HepG2 (cell line): Measurements from ENCODE around the gene MSMP. TPM values are rescaled to one million over a fixed set of nuclear protein-coding genes. Genes with fewer than 3 reads are reported as not detected.
A peak's percentile ranks its signal among the peaks of the same experiment; 100 is the strongest.

ENCODE experiments used
- ARNTL ChIP-seq: sonication (generic); formaldehyde crosslinking; IDR thresholded peaks from 2 replicates; pipeline ENCODE4 v1.4.0; 2020; ENCODE audit warnings: mild to moderate bottlenecking, missing genetic modification reagents
- CHD4 ChIP-seq: fragments of 200-600 bp; sonication (generic); IDR thresholded peaks from 2 replicates; pipeline ENCODE4 v1.7.0; 2017; ENCODE audit warnings: mild to moderate bottlenecking, low read length, borderline replicate concordance
- KDM5B ChIP-seq: sonication (generic); formaldehyde crosslinking; IDR thresholded peaks from 2 replicates; pipeline ENCODE4 v1.4.0; 2020; ENCODE audit warnings: missing genetic modification reagents, mild to moderate bottlenecking, borderline replicate concordance
- MEF2D ChIP-seq: sonication (generic); formaldehyde crosslinking; IDR thresholded peaks from 2 replicates; pipeline ENCODE4 v1.5.1; 2020; ENCODE audit warnings: mild to moderate bottlenecking, missing genetic modification reagents
- RARA ChIP-seq: IDR thresholded peaks from 2 replicates; pipeline ENCODE4 v1.6.1; 2016; ENCODE audit warnings: missing genetic modification reagents, missing compliant biosample characterization
- RXRA ChIP-seq: sonication (generic); formaldehyde crosslinking; IDR thresholded peaks from 2 replicates; pipeline ENCODE4 v1.5.1; 2020; ENCODE audit warnings: missing genetic modification reagents
- SNAPC2 ChIP-seq: sonication (generic); formaldehyde crosslinking; IDR thresholded peaks from 2 replicates; pipeline ENCODE4 v1.8.1; 2022; ENCODE audit warnings: mild to moderate bottlenecking, missing genetic modification reagents
- TMF1 ChIP-seq: sonication (generic); formaldehyde crosslinking; IDR thresholded peaks from 2 replicates; pipeline ENCODE4 v1.8.1; 2022; ENCODE audit warnings: low read depth, missing genetic modification reagents
- TP53 ChIP-seq: sonication (generic); formaldehyde crosslinking; conservative IDR thresholded peaks from 2 replicates; pipeline ENCODE4 v1.4.0; 2020; ENCODE audit warnings: missing genetic modification reagents
- XRCC5 ChIP-seq: fragments of 200-400 bp; formaldehyde crosslinking; optimal IDR thresholded peaks from 2 replicates; pipeline ENCODE3; 2017; ENCODE audit warnings: mild to moderate bottlenecking, low read length
- ZFP37 ChIP-seq: sonication (generic); formaldehyde crosslinking; IDR thresholded peaks from 2 replicates; pipeline ENCODE4 v1.4.0; 2020; ENCODE audit warnings: missing genetic modification reagents, borderline replicate concordance
- ZNF253 ChIP-seq: sonication (generic); formaldehyde crosslinking; IDR thresholded peaks from 2 replicates; pipeline ENCODE4 v1.8.0; 2022; ENCODE audit warnings: mild to moderate bottlenecking, missing genetic modification reagents, borderline replicate concordance
- ZNF678 ChIP-seq: sonication (generic); formaldehyde crosslinking; IDR thresholded peaks from 2 replicates; pipeline ENCODE4 v1.4.0; 2020; ENCODE audit warnings: mild to moderate bottlenecking, missing genetic modification reagents
- polyA plus RNA-seq, 8 experiments: library from polyadenylated mRNA; depleted of rRNA in 3 of 8; stranded (reverse) in 7 of 8; unstranded in 1 of 8; fragments of >200 nt; fragmentation: Illumina TruSeq in 4 of 8; extraction: Trizol in 4 of 8; gene quantifications; 2 replicates each; pipeline versions ENCODE4 v1.2.1 to v1.2.3, GENCODE V29; 2011 to 2016; ENCODE audit warnings: low read depth in 4 of 8, missing spikeins in 1 of 8, mixed read lengths in 1 of 8; ENCODE audit not compliant: insufficient read depth in 1 of 8
- total RNA-seq, 5 experiments: library from RNA; depleted of rRNA; stranded (reverse); fragments of >200 nt; fragmentation: Illumina TruSeq; extraction: Trizol; gene quantifications; 2 replicates each; pipeline ENCODE4 v1.2.3, GENCODE V29; 2016; ENCODE audit warnings: low read depth in 1 of 5
- TF ChIP-seq, protein P1 (sequence below): sonication (generic); formaldehyde crosslinking; IDR thresholded peaks from 2 replicates; pipeline ENCODE4 v1.4.0; 2020; ENCODE audit warnings: missing genetic modification reagents, mild to moderate bottlenecking, borderline replicate concordance
- TF ChIP-seq, protein P2 (sequence below): sonication (generic); formaldehyde crosslinking; IDR thresholded peaks from 2 replicates; pipeline ENCODE4 v1.4.0; 2020; ENCODE audit warnings: missing genetic modification reagents
- TF ChIP-seq, protein P3 (sequence below): sonication (generic); formaldehyde crosslinking; IDR thresholded peaks from 2 replicates; pipeline ENCODE4; 2020; ENCODE audit warnings: missing genetic modification reagents, mild to moderate bottlenecking, borderline replicate concordance
- TF ChIP-seq, protein P4 (sequence below): sonication (generic); formaldehyde crosslinking; IDR thresholded peaks from 2 replicates; pipeline ENCODE4 v1.5.0; 2020; ENCODE audit warnings: mild to moderate bottlenecking, missing genetic modification reagents, moderate library complexity
- TF ChIP-seq, protein P5 (sequence below): sonication (generic); formaldehyde crosslinking; IDR thresholded peaks from 2 replicates; pipeline ENCODE4 v1.5.0; 2020; ENCODE audit warnings: mild to moderate bottlenecking, missing genetic modification reagents, borderline replicate concordance

MSMP gene
- total and polyA plus RNA-seq, 2 of the 13 experiments (the other 11 are each of a cell fraction or from before 2014, with no cell fraction given): 0.24 to 0.46 TPM

DNA sequence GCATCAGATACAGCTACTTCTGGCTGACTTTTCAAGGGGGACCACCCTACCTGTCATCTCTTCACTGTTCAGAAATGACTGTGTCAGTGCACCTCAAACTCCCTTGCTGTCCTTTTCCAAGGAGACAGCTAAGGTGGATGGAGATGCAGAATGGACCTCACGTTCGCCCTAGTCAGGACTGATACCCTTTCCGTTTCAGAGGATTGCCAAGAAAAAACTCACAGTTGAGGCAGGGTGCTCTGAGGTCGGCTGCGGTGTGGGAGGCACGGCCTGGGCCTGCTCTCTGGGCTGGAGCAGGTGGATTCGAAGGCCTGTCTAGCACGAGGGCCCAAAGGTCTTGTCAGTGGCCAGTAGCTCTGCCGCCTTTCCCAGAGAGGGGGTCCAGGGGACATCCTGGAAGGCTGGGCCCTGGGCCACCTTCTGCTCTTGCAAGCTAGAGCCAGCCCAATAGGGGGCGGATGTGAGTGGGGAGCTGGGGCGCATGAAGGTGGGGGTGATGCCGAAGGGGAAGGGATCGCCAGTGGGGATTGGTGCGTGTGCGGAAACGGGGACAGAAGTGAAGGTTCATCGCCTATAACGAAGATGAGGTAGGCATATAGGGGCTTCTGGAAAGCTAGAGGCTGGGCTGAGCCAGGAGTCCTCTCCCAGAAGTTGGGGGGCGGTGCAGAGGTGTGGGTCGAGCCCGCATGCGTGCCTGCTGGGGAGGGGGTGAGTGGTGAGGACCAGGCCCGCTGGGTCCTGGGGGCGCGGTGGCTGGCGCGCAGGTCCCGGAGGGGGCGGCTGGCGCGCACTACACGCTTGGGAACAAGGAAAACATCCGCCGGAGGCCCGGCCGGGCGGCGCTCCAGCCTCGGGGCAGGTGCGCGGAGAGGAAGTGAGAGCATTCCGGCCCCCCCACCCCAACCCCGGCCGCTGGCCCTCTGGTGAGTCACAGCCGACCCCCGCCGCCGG is 2.5 kb upstream of the MSMP start (continued):
- TF ChIP-seq, protein P1, sequence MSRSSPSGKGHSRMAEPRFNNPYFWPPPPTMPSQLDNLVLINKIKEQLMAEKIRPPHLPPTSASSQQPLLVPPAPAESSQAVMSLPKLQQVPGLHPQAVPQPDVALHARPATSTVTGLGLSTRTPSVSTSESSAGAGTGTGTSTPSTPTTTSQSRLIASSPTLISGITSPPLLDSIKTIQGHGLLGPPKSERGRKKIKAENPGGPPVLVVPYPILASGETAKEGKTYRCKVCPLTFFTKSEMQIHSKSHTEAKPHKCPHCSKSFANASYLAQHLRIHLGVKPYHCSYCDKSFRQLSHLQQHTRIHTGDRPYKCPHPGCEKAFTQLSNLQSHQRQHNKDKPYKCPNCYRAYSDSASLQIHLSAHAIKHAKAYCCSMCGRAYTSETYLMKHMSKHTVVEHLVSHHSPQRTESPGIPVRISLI (CRISPR knock-in tag): peak; percentile 34; the same call in 1 of the 2 replicates
- TF ChIP-seq KDM5B (peak; percentile 76), ARNTL (CRISPR knock-in tag) (peak; percentile 68), SNAPC2 (0 out of 2 replicates have a peak, but pooled peaks have one; percentile 11), ZNF253 (CRISPR knock-in tag) (no peak), MEF2D (CRISPR knock-in tag) (0 out of 2 replicates have a peak, but pooled peaks have one; percentile 27), CHD4 (no peak), XRCC5 (no peak), RXRA (CRISPR knock-in tag) (peak; percentile 30; the same call in 1 of the 2 replicates), RARA (CRISPR knock-in tag) (0 out of 2 replicates have a peak, but pooled peaks have one; percentile 32), ZNF678 (CRISPR knock-in tag) (no peak), TP53 (CRISPR knock-in tag) (0 out of 2 replicates have a peak, but pooled peaks have one; percentile 60), TMF1 (CRISPR knock-in tag) (0 out of 2 replicates have a peak, but pooled peaks have one; percentile 17), ZFP37 (CRISPR knock-in tag) (no peak)
- TF ChIP-seq, protein P2, sequence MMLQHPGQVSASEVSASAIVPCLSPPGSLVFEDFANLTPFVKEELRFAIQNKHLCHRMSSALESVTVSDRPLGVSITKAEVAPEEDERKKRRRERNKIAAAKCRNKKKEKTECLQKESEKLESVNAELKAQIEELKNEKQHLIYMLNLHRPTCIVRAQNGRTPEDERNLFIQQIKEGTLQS (CRISPR knock-in tag): no peak; the same call in none of the 2 replicates
- TF ChIP-seq, protein P3, sequence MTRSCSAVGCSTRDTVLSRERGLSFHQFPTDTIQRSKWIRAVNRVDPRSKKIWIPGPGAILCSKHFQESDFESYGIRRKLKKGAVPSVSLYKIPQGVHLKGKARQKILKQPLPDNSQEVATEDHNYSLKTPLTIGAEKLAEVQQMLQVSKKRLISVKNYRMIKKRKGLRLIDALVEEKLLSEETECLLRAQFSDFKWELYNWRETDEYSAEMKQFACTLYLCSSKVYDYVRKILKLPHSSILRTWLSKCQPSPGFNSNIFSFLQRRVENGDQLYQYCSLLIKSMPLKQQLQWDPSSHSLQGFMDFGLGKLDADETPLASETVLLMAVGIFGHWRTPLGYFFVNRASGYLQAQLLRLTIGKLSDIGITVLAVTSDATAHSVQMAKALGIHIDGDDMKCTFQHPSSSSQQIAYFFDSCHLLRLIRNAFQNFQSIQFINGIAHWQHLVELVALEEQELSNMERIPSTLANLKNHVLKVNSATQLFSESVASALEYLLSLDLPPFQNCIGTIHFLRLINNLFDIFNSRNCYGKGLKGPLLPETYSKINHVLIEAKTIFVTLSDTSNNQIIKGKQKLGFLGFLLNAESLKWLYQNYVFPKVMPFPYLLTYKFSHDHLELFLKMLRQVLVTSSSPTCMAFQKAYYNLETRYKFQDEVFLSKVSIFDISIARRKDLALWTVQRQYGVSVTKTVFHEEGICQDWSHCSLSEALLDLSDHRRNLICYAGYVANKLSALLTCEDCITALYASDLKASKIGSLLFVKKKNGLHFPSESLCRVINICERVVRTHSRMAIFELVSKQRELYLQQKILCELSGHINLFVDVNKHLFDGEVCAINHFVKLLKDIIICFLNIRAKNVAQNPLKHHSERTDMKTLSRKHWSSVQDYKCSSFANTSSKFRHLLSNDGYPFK (CRISPR knock-in tag): 0 out of 2 replicates have a peak, but pooled peaks have one; percentile 13
- TF ChIP-seq, protein P4, sequence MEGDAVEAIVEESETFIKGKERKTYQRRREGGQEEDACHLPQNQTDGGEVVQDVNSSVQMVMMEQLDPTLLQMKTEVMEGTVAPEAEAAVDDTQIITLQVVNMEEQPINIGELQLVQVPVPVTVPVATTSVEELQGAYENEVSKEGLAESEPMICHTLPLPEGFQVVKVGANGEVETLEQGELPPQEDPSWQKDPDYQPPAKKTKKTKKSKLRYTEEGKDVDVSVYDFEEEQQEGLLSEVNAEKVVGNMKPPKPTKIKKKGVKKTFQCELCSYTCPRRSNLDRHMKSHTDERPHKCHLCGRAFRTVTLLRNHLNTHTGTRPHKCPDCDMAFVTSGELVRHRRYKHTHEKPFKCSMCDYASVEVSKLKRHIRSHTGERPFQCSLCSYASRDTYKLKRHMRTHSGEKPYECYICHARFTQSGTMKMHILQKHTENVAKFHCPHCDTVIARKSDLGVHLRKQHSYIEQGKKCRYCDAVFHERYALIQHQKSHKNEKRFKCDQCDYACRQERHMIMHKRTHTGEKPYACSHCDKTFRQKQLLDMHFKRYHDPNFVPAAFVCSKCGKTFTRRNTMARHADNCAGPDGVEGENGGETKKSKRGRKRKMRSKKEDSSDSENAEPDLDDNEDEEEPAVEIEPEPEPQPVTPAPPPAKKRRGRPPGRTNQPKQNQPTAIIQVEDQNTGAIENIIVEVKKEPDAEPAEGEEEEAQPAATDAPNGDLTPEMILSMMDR (CRISPR knock-in tag): peak; percentile 87
- TF ChIP-seq, protein P5, sequence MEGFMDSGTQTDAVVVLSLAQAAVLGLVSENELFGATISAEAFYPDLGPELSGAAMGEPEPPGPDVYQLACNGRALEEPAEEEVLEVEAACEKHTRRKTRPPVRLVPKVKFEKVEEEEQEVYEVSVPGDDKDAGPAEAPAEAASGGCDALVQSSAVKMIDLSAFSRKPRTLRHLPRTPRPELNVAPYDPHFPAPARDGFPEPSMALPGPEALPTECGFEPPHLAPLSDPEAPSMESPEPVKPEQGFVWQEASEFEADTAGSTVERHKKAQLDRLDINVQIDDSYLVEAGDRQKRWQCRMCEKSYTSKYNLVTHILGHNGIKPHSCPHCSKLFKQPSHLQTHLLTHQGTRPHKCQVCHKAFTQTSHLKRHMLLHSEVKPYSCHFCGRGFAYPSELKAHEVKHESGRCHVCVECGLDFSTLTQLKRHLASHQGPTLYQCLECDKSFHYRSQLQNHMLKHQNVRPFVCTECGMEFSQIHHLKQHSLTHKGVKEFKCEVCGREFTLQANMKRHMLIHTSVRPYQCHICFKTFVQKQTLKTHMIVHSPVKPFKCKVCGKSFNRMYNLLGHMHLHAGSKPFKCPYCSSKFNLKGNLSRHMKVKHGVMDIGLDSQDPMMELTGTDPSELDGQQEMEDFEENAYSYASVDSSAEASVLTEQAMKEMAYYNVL (CRISPR knock-in tag): peak; percentile 50; the same call in 1 of the 2 replicates
